ENCODE data around the gene IL25. TPM values are rescaled to one million over a fixed set of nuclear protein-coding genes. Genes with fewer than 3 reads are reported as not detected.

Gene IL25
- total and polyA plus RNA-seq, 2 of the 8 experiments (the other 6 are each of a cell fraction or from before 2014, with no cell fraction given), result not detected

DNA sequence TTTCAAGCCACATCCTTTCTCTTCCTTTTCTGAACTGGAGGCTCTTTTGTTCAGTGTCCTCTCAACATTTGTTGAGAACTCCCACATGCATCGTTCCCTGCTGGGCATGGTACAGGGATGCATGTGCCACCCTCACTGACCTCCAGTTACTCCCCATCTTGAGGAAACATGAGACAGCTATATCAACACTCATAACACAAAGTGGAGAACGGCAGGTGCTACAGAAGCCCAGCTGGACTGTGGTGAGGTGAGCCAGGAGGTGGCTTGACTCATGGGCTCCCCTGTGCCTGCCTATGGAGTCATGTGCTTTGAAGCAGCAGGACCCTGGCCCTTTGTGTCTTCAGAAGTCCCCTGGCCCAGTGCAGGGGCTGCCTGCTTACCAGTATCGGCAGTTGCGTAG lies 25.7 kb downstream of the IL25 start (continued):
- TF ChIP-seq, protein P1, sequence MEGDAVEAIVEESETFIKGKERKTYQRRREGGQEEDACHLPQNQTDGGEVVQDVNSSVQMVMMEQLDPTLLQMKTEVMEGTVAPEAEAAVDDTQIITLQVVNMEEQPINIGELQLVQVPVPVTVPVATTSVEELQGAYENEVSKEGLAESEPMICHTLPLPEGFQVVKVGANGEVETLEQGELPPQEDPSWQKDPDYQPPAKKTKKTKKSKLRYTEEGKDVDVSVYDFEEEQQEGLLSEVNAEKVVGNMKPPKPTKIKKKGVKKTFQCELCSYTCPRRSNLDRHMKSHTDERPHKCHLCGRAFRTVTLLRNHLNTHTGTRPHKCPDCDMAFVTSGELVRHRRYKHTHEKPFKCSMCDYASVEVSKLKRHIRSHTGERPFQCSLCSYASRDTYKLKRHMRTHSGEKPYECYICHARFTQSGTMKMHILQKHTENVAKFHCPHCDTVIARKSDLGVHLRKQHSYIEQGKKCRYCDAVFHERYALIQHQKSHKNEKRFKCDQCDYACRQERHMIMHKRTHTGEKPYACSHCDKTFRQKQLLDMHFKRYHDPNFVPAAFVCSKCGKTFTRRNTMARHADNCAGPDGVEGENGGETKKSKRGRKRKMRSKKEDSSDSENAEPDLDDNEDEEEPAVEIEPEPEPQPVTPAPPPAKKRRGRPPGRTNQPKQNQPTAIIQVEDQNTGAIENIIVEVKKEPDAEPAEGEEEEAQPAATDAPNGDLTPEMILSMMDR (IDR thresholded peaks at IDR 0.05; ENCODE audit: control extremely low read depth in 1 of 3, insufficient read depth in 1 of 3, low read depth in 1 of 3, low read length in 3 of 3), result no peak
- TF ChIP-seq ZNF274 (IDR thresholded peaks at IDR 0.05; ENCODE audit: borderline replicate concordance, extremely low read depth, low read length) (no peak), JUND (IDR thresholded peaks at IDR 0.05; ENCODE audit: low read length) (no peak)

Data from H1 (cell line).